ENCODE measurements around the gene EIF2AK3. TPM values are rescaled to one million over a fixed set of nuclear protein-coding genes. Genes with fewer than 3 reads are reported as not detected.

The EIF2AK3 gene
- total RNA-seq, 1 donor from 2014 or later, result 27.1 TPM

DNA sequence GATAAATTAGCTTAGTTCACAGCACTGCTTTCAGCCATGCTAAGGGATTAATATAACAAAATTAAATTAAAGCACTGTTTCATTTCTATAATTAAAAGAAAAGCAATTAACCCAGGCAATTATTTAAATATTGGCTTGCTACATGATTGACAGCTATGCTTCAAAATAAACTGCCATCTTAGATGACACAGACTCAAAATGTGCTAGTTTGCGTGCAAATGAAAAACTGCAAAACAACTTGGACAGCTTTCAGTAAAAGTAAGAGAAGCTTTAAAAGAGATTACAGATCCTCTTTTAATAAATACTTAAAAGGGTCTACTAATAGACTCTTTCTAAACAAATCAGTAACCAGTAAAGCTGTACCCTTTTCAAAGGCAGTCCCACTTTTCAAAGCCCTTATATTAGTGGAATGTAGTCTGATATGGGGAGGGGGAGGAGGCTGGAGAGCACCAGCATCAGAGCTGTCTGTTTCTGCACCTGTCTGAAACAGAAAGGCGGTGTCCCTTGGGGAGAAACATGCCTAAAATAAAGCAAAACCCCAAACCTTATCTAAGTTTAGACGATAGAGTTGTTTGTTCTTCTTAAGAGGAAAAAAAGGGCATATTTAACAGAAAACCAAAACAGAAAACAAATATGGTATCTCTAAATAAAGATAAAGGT lies 20.8 kb downstream of the EIF2AK3 start:
- H3K36me3 ChIP-seq (ENCODE audit: insufficient read depth, low read length), result no peaks in the 10 kb centered on the region
- Mint-ChIP-seq H3K27ac (ENCODE audit: unreplicated experiment) (no peak overlapping the region), H3K9me3 (ENCODE audit: unreplicated experiment) (no peaks in the 10 kb centered on the region), H3K4me1 (ENCODE audit: low read depth, unreplicated experiment) (peaks cover 29% of the 10 kb centered on the region), H3K4me3 (ENCODE audit: unreplicated experiment) (no peak overlapping the region), H3K27me3 (ENCODE audit: low read depth, unreplicated experiment) (no peaks in the 10 kb centered on the region), H3K36me3 (ENCODE audit: low read depth, unreplicated experiment) (no peaks in the 10 kb centered on the region)
- FAIRE-seq (no peak), DNase-seq (ENCODE audit: low read depth) (no peak)
- no peak overlapping the region for H3K27ac ChIP-seq (ENCODE audit: low read depth, low read length)
- no peaks in the 10 kb centered on the region for H3K9me3 ChIP-seq (ENCODE audit: insufficient read depth, low read depth, low read length)
- H3K27me3 ChIP-seq (ENCODE audit: insufficient read depth, low read length), result no peaks in the 10 kb centered on the region
- no peak for TF ChIP-seq EZH2 (IDR thresholded peaks at IDR 0.05; ENCODE audit: insufficient read depth, low read length)
- TF ChIP-seq, protein P1, sequence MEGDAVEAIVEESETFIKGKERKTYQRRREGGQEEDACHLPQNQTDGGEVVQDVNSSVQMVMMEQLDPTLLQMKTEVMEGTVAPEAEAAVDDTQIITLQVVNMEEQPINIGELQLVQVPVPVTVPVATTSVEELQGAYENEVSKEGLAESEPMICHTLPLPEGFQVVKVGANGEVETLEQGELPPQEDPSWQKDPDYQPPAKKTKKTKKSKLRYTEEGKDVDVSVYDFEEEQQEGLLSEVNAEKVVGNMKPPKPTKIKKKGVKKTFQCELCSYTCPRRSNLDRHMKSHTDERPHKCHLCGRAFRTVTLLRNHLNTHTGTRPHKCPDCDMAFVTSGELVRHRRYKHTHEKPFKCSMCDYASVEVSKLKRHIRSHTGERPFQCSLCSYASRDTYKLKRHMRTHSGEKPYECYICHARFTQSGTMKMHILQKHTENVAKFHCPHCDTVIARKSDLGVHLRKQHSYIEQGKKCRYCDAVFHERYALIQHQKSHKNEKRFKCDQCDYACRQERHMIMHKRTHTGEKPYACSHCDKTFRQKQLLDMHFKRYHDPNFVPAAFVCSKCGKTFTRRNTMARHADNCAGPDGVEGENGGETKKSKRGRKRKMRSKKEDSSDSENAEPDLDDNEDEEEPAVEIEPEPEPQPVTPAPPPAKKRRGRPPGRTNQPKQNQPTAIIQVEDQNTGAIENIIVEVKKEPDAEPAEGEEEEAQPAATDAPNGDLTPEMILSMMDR (IDR thresholded peaks at IDR 0.05; ENCODE audit: insufficient read depth, low read depth, low read length), result no peak
- H4K20me1 ChIP-seq (ENCODE audit: insufficient read depth, low read length), result peaks cover 26% of the 10 kb centered on the region
- H3K4me1 ChIP-seq (ENCODE audit: insufficient read depth, low read length), result peaks cover 24% of the 10 kb centered on the region
- H2AFZ ChIP-seq (ENCODE audit: low read depth, low read length), result no peak overlapping the region
- H3K9ac ChIP-seq (ENCODE audit: low read length), result no peak overlapping the region
- H3K4me2 ChIP-seq (ENCODE audit: low read length), result no peak overlapping the region
- H3K79me2 ChIP-seq (ENCODE audit: insufficient read depth, low read length), result peaks cover 65% of the 10 kb centered on the region
- H3K4me3 ChIP-seq (ENCODE audit: insufficient read depth, low read depth, low read length), result no peak overlapping the region

DNA sequence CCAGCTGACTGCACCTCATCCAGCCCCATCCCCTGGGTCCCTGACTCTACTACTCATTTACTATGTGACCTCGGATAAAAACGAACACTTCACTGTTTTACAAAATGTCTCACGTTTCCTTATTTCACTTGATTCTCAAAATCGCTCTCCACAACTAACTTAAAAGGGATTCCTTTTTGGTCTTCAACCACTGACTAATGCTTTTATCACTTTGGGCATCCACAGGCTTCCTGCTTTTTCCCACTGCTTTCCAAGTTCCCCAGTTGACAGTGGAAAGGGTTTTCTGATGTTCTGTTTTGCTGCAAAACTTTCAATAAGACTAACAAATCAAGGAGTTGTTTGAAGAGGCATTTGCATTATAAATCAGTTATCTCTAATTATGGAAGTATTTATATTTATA lies 24.1 kb downstream of the EIF2AK3 start:
- FAIRE-seq (peak; percentile 58), DNase-seq (ENCODE audit: low read depth) (peak; percentile 71)
- Mint-ChIP-seq H3K36me3 (ENCODE audit: low read depth, unreplicated experiment) (no peaks in the 10 kb centered on the region), H3K9me3 (ENCODE audit: unreplicated experiment) (no peaks in the 10 kb centered on the region), H3K27ac (ENCODE audit: unreplicated experiment) (peak overlapping the region; percentile 16), H3K4me3 (ENCODE audit: unreplicated experiment) (peak overlapping the region; percentile 15), H3K27me3 (ENCODE audit: low read depth, unreplicated experiment) (no peaks in the 10 kb centered on the region), H3K4me1 (ENCODE audit: low read depth, unreplicated experiment) (peaks cover 46% of the 10 kb centered on the region)
- Histone ChIP-seq H3K27me3 (ENCODE audit: insufficient read depth, low read length) (no peaks in the 10 kb centered on the region), H4K20me1 (ENCODE audit: insufficient read depth, low read length) (peaks cover 2% of the 10 kb centered on the region), H3K36me3 (ENCODE audit: insufficient read depth, low read length) (no peaks in the 10 kb centered on the region), H3K79me2 (ENCODE audit: insufficient read depth, low read length) (peaks cover 66% of the 10 kb centered on the region), H3K9ac (ENCODE audit: low read length) (peak overlapping the region; percentile 50), H3K4me2 (ENCODE audit: low read length) (peak overlapping the region; percentile 75), H3K27ac (ENCODE audit: low read depth, low read length) (peak overlapping the region; percentile 67), H3K4me1 (ENCODE audit: insufficient read depth, low read length) (peaks cover 42% of the 10 kb centered on the region), H3K9me3 (ENCODE audit: insufficient read depth, low read depth, low read length) (no peaks in the 10 kb centered on the region), H2AFZ (ENCODE audit: low read depth, low read length) (no peak overlapping the region), H3K4me3 (ENCODE audit: insufficient read depth, low read depth, low read length) (peak overlapping the region; percentile 15)
- TF ChIP-seq EZH2 (IDR thresholded peaks at IDR 0.05; ENCODE audit: insufficient read depth, low read length), result no peak
- TF ChIP-seq, protein P1 (IDR thresholded peaks at IDR 0.05; ENCODE audit: insufficient read depth, low read depth, low read length), result no peak

DNA sequence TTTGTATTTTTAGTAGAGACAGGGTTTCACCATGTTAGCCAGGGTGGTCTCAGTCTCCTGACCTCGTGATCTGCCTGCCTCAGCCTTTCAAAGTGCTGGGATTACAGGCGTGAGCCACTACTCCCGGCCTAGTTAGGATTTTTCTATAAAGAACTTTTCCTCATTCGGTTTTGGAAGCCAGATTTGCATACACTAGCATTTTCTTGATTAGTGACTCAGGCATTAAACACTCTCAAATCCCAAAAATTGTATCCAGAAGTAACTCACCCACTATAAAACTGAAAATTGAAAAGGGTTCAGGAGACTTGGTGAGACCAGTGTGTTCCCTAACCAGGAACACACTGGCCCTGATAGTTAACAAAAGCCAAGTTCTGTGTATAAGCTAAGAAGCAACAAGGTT lies 25.2 kb downstream of the EIF2AK3 start:
- H3K27ac ChIP-seq (ENCODE audit: low read depth, low read length), result peak overlapping the region; percentile 67
- peaks cover 42% of the 10 kb centered on the region for H3K4me1 ChIP-seq (ENCODE audit: insufficient read depth, low read length)

More for the DNA sequence above, 25.2 kb downstream of the EIF2AK3 start:
- no peaks in the 10 kb centered on the region for H3K36me3 Mint-ChIP-seq (ENCODE audit: low read depth, unreplicated experiment)
- FAIRE-seq, result no peak
- H4K20me1 ChIP-seq (ENCODE audit: insufficient read depth, low read length), result peaks cover 4% of the 10 kb centered on the region
- H3K27me3 ChIP-seq (ENCODE audit: insufficient read depth, low read length), result no peaks in the 10 kb centered on the region
- no peaks in the 10 kb centered on the region for H3K27me3 Mint-ChIP-seq (ENCODE audit: low read depth, unreplicated experiment)
- H3K9ac ChIP-seq (ENCODE audit: low read length), result peak overlapping the region; percentile 13
- H3K36me3 ChIP-seq (ENCODE audit: insufficient read depth, low read length), result no peaks in the 10 kb centered on the region
- no peaks in the 10 kb centered on the region for H3K9me3 Mint-ChIP-seq (ENCODE audit: unreplicated experiment)
- H3K4me3 Mint-ChIP-seq (ENCODE audit: unreplicated experiment), result no peak overlapping the region
- H2AFZ ChIP-seq (ENCODE audit: low read depth, low read length), result no peak overlapping the region
- H3K4me1 Mint-ChIP-seq (ENCODE audit: low read depth, unreplicated experiment), result peaks cover 48% of the 10 kb centered on the region
- H3K4me2 ChIP-seq (ENCODE audit: low read length), result peak overlapping the region; percentile 27
- peak overlapping the region; percentile 76 for H3K27ac Mint-ChIP-seq (ENCODE audit: unreplicated experiment)
- no peaks in the 10 kb centered on the region for H3K9me3 ChIP-seq (ENCODE audit: insufficient read depth, low read depth, low read length)
- TF ChIP-seq, protein P1 (IDR thresholded peaks at IDR 0.05; ENCODE audit: insufficient read depth, low read depth, low read length), result no peak
- no peak for TF ChIP-seq EZH2 (IDR thresholded peaks at IDR 0.05; ENCODE audit: insufficient read depth, low read length)
- H3K4me3 ChIP-seq (ENCODE audit: insufficient read depth, low read depth, low read length), result no peak overlapping the region
- no peak for DNase-seq (ENCODE audit: low read depth)
- peaks cover 65% of the 10 kb centered on the region for H3K79me2 ChIP-seq (ENCODE audit: insufficient read depth, low read length)

All from astrocyte (in vitro differentiated cells and primary cell).